HG03064 (cell line): Measurements from ENCODE around the gene SLC44A2.

Experiments
- ATAC-seq: cut with Tn5 transposase; IDR thresholded peaks from one replicate; pipeline ENCODE4 v1.9.1; 2021; ENCODE audit warnings: low read depth; ENCODE audit not compliant: unreplicated experiment

SLC44A2 gene

DNA sequence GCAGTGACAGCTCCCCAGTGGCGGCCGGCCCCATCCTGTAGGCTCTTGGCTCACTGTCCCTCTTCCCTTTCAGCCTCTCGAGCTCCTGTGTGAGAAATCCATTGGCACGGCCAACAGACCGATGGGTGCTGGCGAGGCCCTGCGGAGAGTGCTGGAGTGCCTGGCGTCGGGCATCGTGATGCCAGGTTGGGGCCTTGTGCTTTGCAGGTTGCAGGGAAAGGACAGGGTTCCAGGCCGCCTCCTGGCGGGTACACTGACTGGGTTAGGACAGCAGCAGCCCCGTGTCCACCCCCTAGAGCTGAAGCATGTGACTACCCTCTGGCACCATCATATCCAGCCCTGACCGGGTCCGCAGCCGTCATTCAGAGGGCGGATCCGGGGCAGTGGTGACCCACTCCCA, 54.4 kb downstream of the SLC44A2 start:
- no peak for ATAC-seq

DNA sequence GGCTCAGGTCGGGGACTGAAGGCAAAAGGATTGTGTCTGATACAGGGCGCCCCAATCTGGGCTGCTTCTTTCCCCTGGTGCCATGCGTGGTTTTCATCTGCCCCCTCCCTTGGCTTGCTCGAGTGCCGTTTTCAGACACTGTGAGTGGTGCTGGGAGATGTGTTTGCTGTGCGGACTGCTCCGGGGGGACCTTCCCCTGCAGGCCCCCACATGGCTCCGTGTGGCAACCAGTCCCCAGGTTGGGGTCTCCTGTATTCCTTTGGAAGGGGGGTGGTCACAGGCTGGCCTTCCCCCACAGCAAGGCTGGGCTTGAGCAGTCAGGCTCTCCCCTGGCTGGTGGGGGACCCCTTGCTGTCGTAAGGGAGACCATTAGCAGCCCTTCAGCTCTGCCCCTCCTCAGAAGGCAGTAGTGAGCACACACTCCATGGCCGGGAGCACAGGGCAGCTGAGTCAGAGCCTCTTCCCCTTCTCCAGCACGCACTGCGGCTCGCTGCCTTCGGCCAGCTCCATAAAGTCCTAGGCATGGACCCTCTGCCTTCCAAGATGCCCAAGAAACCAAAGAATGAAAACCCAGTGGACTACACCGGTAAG, 55.3 kb downstream of the SLC44A2 start:
- no peak for ATAC-seq

DNA sequence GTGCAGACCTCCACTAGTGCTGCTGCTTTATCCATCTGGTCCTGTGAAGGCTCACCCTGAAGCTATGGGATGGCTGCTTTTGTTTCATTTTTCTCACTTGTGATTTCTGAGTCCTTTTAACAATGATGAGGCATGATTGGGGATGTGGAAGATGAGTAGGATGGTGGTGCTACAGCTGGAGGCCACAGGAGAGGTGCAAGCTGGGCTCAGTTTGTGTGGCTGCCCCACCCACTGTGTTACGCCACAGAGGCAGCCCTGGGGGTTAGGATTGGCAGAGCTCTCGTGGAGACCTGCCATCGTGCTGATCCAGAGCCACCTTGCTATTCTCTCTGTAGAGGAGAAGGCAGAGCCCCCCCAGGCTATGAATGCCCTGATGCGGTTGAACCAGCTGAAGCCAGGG, 56.3 kb downstream of the SLC44A2 start:
- ATAC-seq, result no peak

DNA sequence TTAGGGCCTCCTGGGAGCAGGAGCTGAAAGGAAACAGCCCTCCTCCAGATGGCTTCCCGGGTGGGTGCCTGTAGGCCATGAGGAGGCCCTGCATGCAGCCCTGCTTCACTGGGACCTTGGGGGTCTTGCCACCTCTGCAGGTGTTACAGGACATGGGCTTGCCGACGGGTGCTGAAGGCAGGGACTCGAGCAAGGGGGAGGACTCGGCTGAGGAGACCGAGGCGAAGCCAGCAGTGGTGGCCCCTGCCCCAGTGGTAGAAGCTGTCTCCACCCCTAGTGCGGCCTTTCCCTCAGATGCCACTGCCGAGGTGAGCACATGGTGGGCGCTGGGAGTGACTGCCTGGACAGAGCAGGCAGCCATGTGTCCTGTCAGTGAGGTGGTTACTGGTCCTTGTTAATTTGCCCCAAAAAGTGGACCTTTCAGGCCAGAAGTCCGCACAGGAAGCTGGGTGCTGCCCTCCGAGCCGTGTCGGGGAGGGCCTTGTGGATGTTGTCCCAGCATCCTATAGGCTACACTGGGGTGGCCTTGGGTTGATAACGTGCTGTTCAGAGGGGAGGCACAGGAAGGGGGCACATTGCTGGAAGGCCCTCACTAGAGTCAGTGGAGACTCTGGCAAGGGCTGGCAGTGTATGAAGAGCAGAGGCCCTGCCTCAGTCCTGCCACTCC, 57.2 kb downstream of the SLC44A2 start:
- no peak for ATAC-seq

DNA sequence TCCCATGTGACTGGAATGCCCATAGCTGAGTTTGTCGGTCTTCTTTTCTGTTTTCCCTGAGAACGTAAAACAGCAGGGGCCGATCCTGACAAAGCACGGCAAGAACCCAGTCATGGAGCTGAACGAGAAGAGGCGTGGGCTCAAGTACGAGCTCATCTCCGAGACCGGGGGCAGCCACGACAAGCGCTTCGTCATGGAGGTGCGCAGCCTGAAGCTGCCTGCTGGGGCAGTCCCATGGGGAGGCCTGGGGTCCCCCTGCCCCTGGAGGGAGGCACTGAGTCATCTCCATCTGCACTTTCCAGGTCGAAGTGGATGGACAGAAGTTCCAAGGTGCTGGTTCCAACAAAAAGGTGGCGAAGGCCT, 57.7 kb downstream of the SLC44A2 start:
- ATAC-seq, result no peak

DNA sequence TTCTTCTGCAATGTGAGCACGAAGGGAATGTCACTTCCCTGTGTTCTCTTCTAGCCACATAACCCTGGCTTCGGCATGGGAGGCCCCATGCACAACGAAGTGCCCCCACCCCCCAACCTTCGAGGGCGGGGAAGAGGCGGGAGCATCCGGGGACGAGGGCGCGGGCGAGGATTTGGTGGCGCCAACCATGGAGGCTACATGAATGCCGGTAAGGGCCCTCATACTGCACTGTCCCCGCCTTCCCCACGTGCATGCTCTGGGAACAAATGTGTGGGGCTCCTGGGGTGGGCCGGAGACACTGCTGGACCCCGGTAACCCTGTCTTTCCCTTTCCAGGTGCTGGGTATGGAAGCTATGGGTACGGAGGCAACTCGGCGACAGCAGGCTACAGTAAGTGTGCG, 58.2 kb downstream of the SLC44A2 start:
- ATAC-seq, result no peak

DNA sequence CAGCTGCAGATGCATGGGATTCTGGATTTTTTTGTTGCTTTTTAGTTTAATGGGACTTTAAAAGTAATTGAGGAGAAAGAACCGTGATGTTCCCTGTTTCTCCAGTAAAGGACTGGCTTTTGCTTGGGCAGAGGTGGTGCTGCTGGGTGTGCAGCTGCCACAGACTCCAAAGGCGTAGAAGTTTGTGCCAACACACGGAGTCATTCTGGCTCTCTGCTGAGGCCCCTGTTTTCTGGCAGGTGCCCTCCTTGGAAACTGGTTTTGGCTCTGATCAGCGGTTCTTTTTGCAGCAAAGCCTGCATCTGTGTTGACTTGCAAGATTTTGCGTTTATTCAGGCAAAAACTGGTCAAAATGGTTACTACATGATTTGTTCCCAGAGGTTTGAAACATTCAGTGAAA, 59.9 kb downstream of the SLC44A2 start:
- ATAC-seq, result no peak

DNA sequence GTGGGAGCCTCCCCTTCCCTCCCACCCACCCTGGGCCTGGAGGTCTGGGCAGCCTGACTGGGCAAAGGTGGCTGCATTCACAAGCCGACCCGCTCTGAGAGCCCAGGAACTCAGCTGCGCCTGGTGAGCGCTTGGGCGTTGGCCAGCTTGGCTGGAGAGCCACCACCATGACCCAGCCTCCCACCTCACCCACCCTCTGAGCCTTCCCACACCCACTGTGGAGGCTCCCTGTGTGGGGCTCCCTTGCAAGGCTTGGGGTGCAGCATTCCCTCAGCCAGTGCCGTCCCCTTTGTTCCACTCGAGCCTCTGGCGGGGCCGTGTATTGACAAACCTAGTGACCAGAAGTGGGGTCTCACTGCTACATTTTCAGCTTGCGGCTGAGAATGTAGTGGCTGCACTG, 60.8 kb downstream of the SLC44A2 start:
- no peak for ATAC-seq

DNA sequence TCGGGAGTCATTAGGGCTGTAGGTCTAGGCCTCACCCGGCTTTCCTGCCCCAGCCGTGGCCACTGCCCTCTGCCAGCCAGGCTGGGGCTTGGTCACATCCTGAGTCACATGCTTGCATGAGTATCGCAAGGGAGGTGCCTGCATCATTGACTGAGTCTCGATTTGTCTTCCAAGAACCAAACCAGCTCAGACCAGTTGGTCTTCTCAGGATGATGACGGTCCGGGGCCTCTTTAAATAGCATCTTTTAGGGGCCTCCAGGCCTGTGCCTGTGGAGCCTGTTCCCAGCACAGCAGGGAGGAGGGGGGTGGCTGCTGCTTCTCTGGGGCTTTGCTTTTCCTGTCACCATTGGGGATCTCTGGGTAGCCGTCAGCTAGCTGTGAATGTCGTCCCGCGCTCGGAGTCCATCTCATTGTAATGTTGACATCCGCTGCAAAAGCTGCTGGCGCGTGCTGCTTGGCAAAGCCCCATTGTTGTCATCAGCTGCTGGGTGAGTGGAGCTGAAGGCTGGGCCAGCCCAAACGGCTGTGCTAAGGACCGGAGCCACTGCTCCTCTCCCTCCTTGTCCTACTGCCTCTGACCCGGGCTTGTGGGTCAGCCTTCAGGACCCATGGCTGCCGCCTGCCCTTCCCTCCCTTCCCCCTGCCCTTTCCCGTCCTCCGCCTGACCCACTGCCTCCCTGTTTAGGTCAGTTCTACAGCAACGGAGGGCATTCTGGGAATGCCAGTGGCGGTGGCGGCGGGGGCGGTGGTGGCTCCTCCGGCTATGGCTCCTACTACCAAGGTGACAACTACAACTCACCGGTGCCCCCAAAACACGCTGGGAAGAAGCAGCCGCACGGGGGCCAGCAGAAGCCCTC, 61.5 kb downstream of the SLC44A2 start:
- no peak for ATAC-seq

DNA sequence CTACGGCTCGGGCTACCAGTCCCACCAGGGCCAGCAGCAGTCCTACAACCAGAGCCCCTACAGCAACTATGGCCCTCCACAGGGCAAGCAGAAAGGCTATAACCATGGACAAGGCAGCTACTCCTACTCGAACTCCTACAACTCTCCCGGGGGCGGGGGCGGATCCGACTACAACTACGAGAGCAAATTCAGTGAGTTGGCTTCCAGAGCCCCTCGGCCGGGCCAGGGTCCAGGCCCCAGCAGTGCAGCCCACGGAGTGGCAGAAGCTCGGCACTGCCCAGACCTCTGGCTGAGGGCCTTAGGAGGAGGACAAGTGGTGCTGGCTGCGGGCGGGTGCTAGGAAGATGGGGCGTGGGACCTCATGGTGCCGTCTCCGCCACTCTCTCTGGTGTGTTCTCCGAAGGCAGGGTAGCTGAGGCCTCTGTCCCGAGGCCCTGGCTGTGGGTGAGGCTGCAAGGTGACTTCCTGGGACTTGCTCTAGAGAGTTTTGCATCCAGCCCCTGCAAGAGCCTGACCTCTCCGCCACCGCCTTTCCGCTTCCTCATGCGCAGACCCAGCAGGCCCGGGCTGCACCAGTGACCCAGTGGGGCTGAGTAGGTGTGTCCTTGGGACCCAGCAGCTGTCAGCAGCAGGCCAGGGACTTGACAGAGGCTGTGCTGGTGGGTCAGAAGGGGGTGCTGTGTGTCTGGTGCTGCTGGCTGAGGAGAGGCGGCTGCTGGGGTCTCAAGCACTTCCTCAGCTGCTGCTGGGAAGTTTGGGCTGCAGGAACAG, 62.4 kb downstream of the SLC44A2 start:
- no peak for ATAC-seq

DNA sequence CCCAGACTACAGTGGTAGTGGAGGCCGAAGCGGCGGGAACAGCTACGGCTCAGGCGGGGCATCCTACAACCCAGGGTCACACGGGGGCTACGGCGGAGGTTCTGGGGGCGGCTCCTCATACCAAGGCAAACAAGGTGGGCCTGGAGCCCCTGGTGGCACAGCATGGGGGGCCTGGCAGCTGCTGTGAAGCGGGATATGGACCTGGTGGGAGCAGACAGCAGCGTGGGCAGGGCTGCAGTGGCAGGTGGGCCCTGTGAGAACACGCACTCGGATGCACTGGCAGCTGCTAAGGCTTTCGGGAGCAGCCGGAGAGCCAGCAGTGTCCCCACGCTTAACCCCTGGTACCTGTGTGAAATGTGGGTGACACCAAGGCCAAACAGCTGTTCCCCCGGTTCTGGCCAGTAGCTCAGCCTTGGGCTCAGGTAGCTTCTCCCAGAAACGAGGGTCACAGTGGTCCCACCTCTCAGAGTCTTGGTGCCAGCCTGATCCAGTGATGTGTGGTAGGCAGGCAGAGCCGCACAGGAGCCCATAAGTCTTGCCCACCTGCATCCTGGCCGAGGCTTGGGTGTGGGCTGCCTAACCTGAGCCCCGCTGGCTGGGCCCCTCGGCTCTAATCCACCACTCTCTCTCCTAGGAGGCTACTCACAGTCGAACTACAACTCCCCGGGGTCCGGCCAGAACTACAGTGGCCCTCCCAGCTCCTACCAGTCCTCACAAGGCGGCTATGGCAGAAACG, 63.4 kb downstream of the SLC44A2 start:
- no peak for ATAC-seq

DNA sequence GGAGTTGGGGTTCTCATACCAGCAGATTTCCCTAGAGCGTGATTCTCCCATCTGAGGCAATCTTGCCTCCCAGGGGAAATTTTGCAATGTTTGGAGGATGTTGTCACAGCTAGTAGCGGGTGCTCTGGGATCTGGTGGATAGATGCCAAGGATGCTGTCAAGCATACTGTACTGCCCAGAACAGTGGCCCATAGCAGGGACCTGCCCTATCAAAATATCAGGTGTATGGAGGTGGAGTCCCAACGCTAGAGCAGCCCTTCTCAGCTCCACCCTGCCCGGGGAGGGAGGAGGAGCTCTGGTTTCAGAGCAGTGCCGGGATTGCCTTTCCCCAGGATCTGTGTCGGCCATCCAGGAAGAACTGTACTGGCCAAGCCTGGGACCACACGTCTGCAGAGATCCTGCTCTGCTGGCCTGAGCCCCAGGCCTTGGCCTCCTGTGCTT, 65.0 kb downstream of the SLC44A2 start:
- no peak for ATAC-seq

DNA sequence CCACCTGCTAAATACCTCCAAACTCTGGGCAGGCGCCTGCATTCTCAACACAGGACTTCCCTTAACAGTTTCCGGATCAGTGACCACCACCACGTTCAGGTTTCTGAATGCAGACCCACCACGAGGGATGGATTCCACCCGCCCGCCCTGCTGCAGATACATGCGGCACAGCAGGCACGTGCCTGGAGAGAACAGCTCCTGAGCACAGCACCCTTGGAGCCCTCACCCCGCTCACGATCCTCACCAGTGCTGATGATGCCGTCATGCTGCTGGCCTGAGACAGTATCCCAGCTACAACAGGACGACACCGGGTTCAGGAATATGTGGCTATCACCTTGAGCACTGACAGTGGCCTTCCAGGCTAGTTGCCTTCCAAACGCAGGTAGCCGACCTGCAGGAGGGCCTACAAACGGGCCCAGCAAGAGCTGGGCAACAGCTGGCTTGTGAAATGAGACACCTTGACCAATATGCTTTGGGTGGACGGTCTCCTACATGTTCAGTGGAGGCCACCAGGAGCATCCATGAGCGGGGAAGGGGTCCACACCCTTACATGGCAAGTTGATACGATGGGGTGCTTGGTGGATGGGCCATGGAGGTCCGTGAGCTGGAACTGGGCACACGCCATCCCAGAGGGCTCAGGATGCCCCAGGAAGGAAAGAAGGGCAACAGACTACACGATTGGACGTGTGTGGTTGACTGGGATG, 66.0 kb downstream of the SLC44A2 start:
- no peak for ATAC-seq

DNA sequence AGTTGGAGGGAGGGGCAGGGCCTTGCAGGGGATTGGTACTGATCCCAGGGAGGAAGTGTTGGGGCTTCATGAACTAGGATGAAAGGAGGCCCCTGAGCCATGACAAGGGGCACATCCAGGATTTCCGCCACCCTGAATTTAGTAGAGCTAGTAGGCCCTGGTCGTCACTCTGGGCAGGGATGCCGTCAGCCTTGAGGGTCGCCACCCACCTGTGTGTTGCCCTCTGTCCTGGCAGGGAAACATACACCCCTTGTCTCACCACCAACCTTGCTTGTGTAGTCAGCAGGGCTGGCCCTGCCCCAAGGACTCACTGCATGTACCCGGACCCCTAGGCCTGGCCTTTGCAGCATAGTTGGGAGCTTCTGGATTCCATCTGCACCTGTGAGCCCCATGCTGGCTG, 66.5 kb downstream of the SLC44A2 start:
- ATAC-seq, result no peak

DNA sequence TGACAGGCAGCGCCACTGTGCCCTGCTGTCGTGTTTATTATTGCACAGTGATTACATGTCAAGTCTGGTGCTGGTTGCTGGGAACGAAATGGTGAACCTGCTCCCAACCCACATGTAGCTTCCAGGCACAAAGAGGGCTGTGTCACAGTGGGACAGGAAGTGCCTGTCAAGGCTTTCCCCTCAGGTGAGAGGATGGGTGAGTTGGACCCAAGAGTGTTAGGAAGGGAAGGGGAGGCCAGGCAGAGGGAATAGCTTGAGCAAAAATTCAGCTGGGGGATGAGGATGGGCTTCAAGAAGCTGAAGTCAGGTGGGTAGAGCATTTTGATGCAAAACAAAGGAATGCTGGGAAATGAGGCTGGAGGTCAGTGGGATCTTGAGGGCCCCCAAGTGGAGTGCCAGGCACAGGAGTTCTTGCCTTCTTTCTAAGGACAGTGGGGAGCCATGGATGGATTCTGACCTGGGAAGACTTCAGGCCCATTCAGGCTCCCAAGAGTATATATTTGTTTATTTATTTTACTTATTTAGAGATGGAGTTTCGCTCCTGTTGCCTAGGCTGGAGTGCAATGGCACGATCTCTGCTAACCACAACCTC, 67.4 kb downstream of the SLC44A2 start:
- no peak for ATAC-seq
